HG02763 (cell line): ENCODE data around the gene THEMIS.
"Not testable (repeated sequence)": the region's sequence is repeated elsewhere in the genome, so short reads cannot be mapped to it uniquely, and the experiment has no call there.

Experiments used
- ATAC-seq: cut with Tn5 transposase; IDR thresholded peaks from one replicate; pipeline ENCODE4 v1.9.1; 2021; ENCODE audit warnings: mild to moderate bottlenecking, moderate library complexity; ENCODE audit not compliant: unreplicated experiment

The THEMIS gene

GRCh38 chr6:127737009-127737486 is 163.8 kb downstream of the THEMIS start:
- peak; percentile 94 for ATAC-seq

- no peak for ATAC-seq
These were observed 167.9 kb downstream of the THEMIS start for GRCh38 chr6:127732927-127733326.

DNA sequence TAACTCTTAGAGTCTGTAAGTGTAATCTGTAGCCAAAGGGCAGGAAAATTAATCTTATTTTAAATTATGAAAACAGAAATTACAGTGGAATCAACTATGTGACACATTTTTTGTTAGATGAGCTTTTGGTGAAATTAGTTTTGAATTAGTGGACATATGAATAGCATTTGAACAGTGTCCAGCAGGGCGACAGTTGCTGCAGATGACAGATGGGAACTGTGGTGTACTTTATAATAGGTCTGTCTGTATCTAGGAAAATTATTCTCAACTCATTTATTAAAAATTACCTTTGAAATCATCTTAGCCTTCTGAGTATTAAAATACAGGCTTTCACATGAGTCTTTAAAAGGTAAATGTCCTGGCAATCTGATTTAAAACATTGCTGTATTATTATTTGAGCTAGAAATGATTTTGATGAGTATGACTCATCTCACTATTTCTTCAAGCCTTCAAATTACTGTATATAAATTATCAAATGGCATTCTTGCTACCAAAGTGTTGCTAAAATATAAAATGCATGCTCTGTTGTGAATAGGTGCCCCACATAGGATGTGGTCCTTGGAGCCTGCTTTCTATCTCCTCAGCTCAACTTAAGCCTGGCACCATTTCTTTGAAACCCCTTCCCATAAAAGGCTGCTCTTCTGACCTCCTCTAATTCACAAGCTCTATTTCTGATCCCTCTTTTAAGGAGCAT is 173.5 kb downstream of the THEMIS start:
- ATAC-seq: no peak

DNA sequence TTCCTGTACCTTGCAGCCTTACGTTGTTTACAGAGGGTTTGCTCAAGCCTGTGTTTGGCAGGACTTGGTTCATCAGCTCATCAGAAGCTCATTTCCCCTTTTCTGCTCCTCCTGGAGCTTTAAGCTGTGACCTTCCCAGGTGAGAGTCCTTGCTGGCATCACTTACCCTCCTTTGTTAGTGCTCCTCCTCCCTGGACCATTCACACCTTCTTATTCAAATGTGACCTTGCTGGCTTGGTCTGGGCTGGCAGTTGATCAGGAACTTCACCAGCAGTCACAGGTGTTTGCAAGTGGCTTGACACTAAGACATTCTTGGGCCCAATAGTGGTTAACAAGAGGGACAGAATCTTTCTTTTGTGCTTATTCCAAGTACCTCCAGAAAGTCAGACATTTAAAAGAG is 175.0 kb downstream of the THEMIS start:
- no peak for ATAC-seq

- no peak for ATAC-seq
These were observed 182.2 kb downstream of the THEMIS start for GRCh38 chr6:127718694-127719093.

DNA sequence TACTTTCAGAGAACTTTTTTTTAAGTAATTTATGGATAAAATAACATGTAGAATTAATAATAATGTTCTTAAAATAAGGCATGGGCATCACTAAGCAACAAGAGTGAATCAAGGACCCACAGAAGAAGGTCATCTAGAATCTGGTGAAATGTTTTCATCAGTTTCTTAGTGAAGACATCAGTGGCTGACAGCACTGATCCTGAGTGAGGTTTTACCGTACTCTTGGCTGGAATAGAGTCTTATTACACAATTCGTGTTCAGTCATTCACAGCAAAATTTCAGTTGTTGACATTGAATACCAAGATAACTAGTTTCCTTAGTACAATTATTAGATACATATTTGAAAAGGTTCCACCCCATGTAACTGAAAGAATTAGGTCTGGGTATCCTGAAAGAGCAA is 183.5 kb downstream of the THEMIS start:
- no peak for ATAC-seq

DNA sequence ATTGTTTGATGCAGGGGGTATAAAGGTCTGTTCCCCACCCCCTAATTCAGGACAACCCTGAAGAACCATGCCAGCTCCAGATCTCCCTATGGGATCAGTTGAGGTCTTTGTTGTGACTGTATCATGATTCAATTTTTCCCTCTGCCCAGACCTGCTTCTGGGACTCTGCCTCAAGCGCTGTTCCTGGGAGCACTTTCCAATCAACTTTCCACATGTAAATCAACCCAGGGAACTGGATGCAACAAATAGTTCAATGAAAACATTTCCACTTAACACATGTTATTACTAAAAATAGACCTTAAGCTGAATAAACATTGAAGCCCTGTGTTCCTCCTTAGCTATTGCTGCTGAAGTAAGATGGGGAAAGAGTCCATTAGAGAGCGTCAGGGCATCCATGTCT is 184.4 kb downstream of the THEMIS start:
- ATAC-seq: no peak

- ATAC-seq: no peak
These were observed 190.2 kb downstream of the THEMIS start for GRCh38 chr6:127710668-127711067.

DNA sequence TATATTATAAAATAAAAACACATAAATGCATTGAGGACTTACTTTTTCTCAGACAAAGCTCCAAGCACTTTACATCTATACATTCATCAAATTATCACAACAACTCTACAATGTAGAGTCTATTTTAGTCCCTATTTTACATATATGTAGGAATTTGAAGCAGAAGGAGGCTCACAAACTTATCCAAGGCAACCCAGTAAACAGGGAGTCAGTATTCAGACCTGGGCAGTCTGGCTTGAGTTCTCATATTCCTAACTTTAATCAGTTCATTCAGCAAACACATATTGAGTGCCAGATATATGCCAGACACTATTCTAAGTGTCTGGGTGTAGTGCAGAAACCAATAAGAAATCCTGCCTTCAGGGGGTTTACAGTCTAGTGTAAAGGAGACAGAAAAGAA is 194.6 kb downstream of the THEMIS start:
- no peak for ATAC-seq

- no peak for ATAC-seq
These were observed 205.8 kb downstream of the THEMIS start for GRCh38 chr6:127695108-127695507.

GRCh38 chr6:127691146-127691545 is 209.7 kb downstream of the THEMIS start:
- ATAC-seq: no peak

- ATAC-seq: no peak
These were observed 210.3 kb downstream of the THEMIS start for GRCh38 chr6:127690588-127690987.

- ATAC-seq: no peak
These were observed 210.8 kb downstream of the THEMIS start for GRCh38 chr6:127690092-127690491.

DNA sequence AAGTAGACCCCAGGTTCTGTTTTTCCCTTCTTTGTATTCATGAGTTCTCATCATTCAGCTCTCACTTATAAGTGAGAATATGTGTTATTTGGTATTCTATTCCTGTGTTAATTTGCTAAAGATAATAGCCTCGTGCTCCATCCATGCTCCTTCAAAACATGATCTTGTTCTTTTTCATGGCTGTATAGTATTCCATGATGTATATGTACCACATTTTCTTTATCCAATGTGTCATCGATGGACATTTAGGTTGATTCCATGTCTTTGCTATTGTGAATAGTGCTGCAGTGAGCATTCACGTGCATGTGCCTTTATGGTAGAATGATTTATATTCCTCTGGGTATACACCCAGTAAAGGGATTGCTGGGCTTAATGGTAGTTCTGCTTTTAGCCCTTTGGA is 213.4 kb downstream of the THEMIS start:
- not testable (repeated sequence) for ATAC-seq

DNA sequence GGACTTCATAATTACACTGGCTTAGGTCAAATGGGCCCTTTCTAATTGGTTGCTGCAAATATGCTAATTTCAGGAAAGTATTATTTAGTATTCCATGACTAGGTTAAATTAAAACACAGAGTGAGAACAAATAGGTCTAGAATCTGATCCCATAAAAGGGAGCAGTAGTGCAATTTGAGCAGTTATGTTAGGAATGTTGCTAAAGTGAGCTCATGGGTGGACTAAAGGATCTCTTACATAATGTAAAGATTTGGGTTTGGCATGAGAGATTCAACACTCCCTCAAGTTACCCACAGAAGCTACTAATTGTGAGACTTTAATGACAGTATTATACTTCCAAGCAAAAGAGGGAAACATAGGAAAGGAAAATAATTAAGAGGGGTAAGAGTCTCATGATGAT is 214.8 kb downstream of the THEMIS start:
- no peak for ATAC-seq

- ATAC-seq: no peak
These were observed 216.4 kb downstream of the THEMIS start for GRCh38 chr6:127684501-127684900.
